K562 (cell line): ENCODE results near the gene EFNA2. TPM values are rescaled to one million over a fixed set of nuclear protein-coding genes. Genes with fewer than 3 reads are reported as not detected.

ENCODE experiments used
- ATF7 ChIP-seq: fragments of 450-650 bp; IDR thresholded peaks from 2 replicates; pipeline ENCODE4 v1.7.1; 2014; ENCODE audit warnings: mild to moderate bottlenecking, moderate library complexity
- CC2D1A ChIP-seq: fragments of 450-650 bp; IDR thresholded peaks from 2 replicates; pipeline ENCODE4 v1.6.1; 2017; ENCODE audit warnings: mild to moderate bottlenecking
- CREB3 ChIP-seq: fragments of 450-650 bp; conservative IDR thresholded peaks from 2 replicates; pipeline ENCODE4 v1.6.1; 2016; ENCODE audit warnings: missing genetic modification characterization, low read depth, mild to moderate bottlenecking, missing compliant biosample characterization, moderate library complexity
- E2F6 ChIP-seq, 2 experiments: IDR thresholded peaks; 2 replicates each; pipeline ENCODE4 v1.6.1; 2011; ENCODE audit warnings: borderline replicate concordance in 1 of 2, control low read depth in 1 of 2, low read depth in 1 of 2, low read length in 1 of 2, mild to moderate bottlenecking in 1 of 2, mixed read lengths in 1 of 2, moderate library complexity in 1 of 2; ENCODE audit not compliant: insufficient read depth in 1 of 2, insufficient read length in 1 of 2, poor library complexity in 1 of 2, severe bottlenecking in 1 of 2; ENCODE audit errors: extremely low read depth in 1 of 2
- FIP1L1 ChIP-seq: fragments of 200-400 bp; formaldehyde crosslinking; IDR thresholded peaks from 2 replicates; pipeline ENCODE4 v1.6.1; 2018; ENCODE audit warnings: mild to moderate bottlenecking, low read depth, low read length; ENCODE audit not compliant: poor library complexity, severe bottlenecking
- GATAD2A ChIP-seq: fragments of 450-650 bp; IDR thresholded peaks from 2 replicates; pipeline ENCODE4 v1.6.1; 2017
- ID3 ChIP-seq, 2 experiments: fragments of 250-450 bp in 1 of 2; fragments of 450-650 bp in 1 of 2; sonication (Bioruptor Pico) in 1 of 2; IDR thresholded peaks; 2 replicates each; pipeline versions ENCODE4 v1.6.1 to v1.8.0; 2016 to 2021; ENCODE audit warnings: mild to moderate bottlenecking in 2 of 2, moderate library complexity in 2 of 2, missing compliant biosample characterization in 1 of 2, missing genetic modification characterization in 1 of 2
- MAFG ChIP-seq: fragments of 450-650 bp; conservative IDR thresholded peaks from 2 replicates; pipeline ENCODE4 v1.6.1; 2016; ENCODE audit warnings: missing genetic modification characterization, missing compliant biosample characterization
- NFRKB ChIP-seq: fragments of 450-650 bp; IDR thresholded peaks from 2 replicates; pipeline ENCODE4 v1.6.1; 2016; ENCODE audit warnings: low read depth
- NR0B1 ChIP-seq: fragments of 450-650 bp; IDR thresholded peaks from one replicate; pipeline ENCODE4 v1.6.1; 2018; ENCODE audit warnings: mild to moderate bottlenecking, moderate library complexity; ENCODE audit not compliant: partially characterized antibody
- POLR2G ChIP-seq: fragments of 200-400 bp; formaldehyde crosslinking; IDR thresholded peaks from 2 replicates; pipeline ENCODE4 v1.6.1; 2017; ENCODE audit warnings: low read depth, mild to moderate bottlenecking, antibody characterized with exemption, low read length, moderate library complexity
- SAFB ChIP-seq: fragments of 200-400 bp; formaldehyde crosslinking; IDR thresholded peaks from 2 replicates; pipeline ENCODE4 v1.6.1; 2017; ENCODE audit warnings: low read depth, low read length, borderline replicate concordance
- SNIP1 ChIP-seq: fragments of 450-650 bp; IDR thresholded peaks from 2 replicates; pipeline ENCODE4 v1.7.1; 2017; ENCODE audit warnings: low read depth, mild to moderate bottlenecking
- TEAD2 ChIP-seq: fragments of 450-650 bp; IDR thresholded peaks from 2 replicates; pipeline ENCODE4 v1.6.1; 2016; ENCODE audit warnings: missing genetic modification characterization, control low read depth, missing compliant biosample characterization
- UBTF ChIP-seq, 2 experiments: IDR thresholded peaks; 2 replicates each; pipeline ENCODE4 v1.6.1; 2012; ENCODE audit warnings: improper control_type of control experiment in 2 of 2, low read depth in 2 of 2, low read length in 2 of 2, borderline replicate concordance in 1 of 2
- YY1 ChIP-seq, 3 experiments: IDR thresholded peaks; 2 replicates each; pipeline ENCODE4 v1.6.1; 2011; ENCODE audit warnings: low read length in 2 of 3, mild to moderate bottlenecking in 2 of 3, moderate library complexity in 2 of 3, borderline replicate concordance in 1 of 3, control low read depth in 1 of 3, low read depth in 1 of 3; ENCODE audit not compliant: insufficient read depth in 3 of 3, insufficient replicate concordance in 2 of 3, control insufficient read depth in 1 of 3, insufficient read length in 1 of 3; ENCODE audit errors: extremely low read depth in 1 of 3
- ZEB2 ChIP-seq: fragments of 450-650 bp; IDR thresholded peaks from 2 replicates; pipeline ENCODE4 v1.6.1; 2016
- ZNF217 ChIP-seq: sonication (generic); formaldehyde crosslinking; IDR thresholded peaks from 2 replicates; pipeline ENCODE4 v1.8.0; 2022; ENCODE audit warnings: mild to moderate bottlenecking, missing genetic modification reagents
- polyA plus RNA-seq, 8 experiments: library from polyadenylated mRNA; depleted of rRNA in 4 of 8; stranded (reverse) in 5 of 8; unstranded in 3 of 8; fragments of >200 nt; fragmentation: Nextera tagmentation in 2 of 8; fragmentation: Illumina TruSeq in 1 of 8; extraction: Ambion mirVana in 2 of 8; extraction: Trizol in 1 of 8; gene quantifications; 2 replicates each; pipeline versions ENCODE4 v1.2.1 to v1.2.3, GENCODE V29; 2011 to 2014; ENCODE audit warnings: inconsistent platforms in 1 of 8, missing spikeins in 1 of 8
- total RNA-seq, 7 experiments: library from RNA; depleted of rRNA in 6 of 7; stranded (reverse); fragments of >200 nt in 6 of 7; fragmentation: Illumina TruSeq in 2 of 7; extraction: Trizol in 2 of 7; gene quantifications; 2 replicates each; pipeline versions ENCODE4 v1.2.1 to v1.2.3, GENCODE V29; 2011 to 2021; ENCODE audit warnings: low replicate concordance in 1 of 7

The EFNA2 gene
- total and polyA plus RNA-seq, 9 of the 15 experiments (the other 6 are each of a cell fraction or from before 2014, with no cell fraction given) = 0.11 to 0.44 (median 0.15) TPM; not detected in 6

GRCh38 chr19:1243768-1244692 lies 41.6 kb upstream of the EFNA2 start (continued):
- 0 out of 4 replicates have a peak, but pooled peaks of 1 of the 2 experiments have one; percentile 52 for TF ChIP-seq UBTF (IDR thresholded peaks at IDR 0.05; ENCODE audit: borderline replicate concordance in 1 of 2, low read depth in 2 of 2, low read length in 2 of 2)
- TF ChIP-seq POLR2G = peak; percentile 47
- TF ChIP-seq CC2D1A = 0 out of 2 replicates have a peak, but pooled peaks have one; percentile 57
- TF ChIP-seq YY1 (IDR thresholded peaks at IDR 0.05; ENCODE audit: borderline replicate concordance in 1 of 3, control insufficient read depth in 1 of 3, extremely low read depth in 1 of 3, insufficient read depth in 3 of 3, insufficient read length in 1 of 3, insufficient replicate concordance in 2 of 3, low read depth in 1 of 3, low read length in 2 of 3) = peak in 1 of 3 experiments; percentile 50
- TF ChIP-seq TEAD2 (tag) = no peak
- TF ChIP-seq GATAD2A = 0 out of 2 replicates have a peak, but pooled peaks have one; percentile 29
- TF ChIP-seq NR0B1 = no peak
- no peak for TF ChIP-seq NFRKB
- peak in 1 of 2 experiments; percentile 19 for TF ChIP-seq E2F6 (IDR thresholded peaks at IDR 0.05; ENCODE audit: borderline replicate concordance in 1 of 2, extremely low read depth in 1 of 2, insufficient read depth in 1 of 2, insufficient read length in 1 of 2, low read depth in 1 of 2, low read length in 1 of 2, poor library complexity in 1 of 2, severe bottlenecking in 1 of 2)
- 0 out of 2 replicates have a peak, but pooled peaks have one; percentile 30 for TF ChIP-seq SAFB
- peak; percentile 86 for TF ChIP-seq FIP1L1
- no peak for TF ChIP-seq ZNF217 (CRISPR knock-in tag)
- TF ChIP-seq ATF7 = peak; percentile 46; the same call in 1 of the 2 replicates
- no peak for TF ChIP-seq ID3 (CRISPR knock-in tag; IDR thresholded peaks at IDR 0.05)
- 0 out of 2 replicates have a peak, but pooled peaks have one; percentile 36 for TF ChIP-seq ID3 (tag; IDR thresholded peaks at IDR 0.05)
- no peak for TF ChIP-seq CREB3 (tag)
- no peak for TF ChIP-seq SNIP1
- no peak for TF ChIP-seq ZEB2
- no peak for TF ChIP-seq MAFG (tag)
